Uterus (tissue), 2 donors: ENCODE results near the gene ASB5.

Source experiments
- POLR2A ChIP-seq, 2 donors: fragments of 450-650 bp; IDR thresholded peaks; one replicate each; pipeline ENCODE4 v1.6.1; 2016; ENCODE audit warnings: antibody characterized with exemption in 2 of 2, mild to moderate bottlenecking in 1 of 2, moderate library complexity in 1 of 2
- TF ChIP-seq, protein P1 (sequence below), 4 experiments: fragments of 200-600 bp in 2 of 4; fragments of 450-650 bp in 2 of 4; sonication (generic) in 2 of 4; IDR thresholded peaks; one replicate each; pipeline ENCODE4 v1.5.1; 2016 to 2019; ENCODE audit warnings: antibody characterized with exemption in 4 of 4, mild to moderate bottlenecking in 2 of 4, moderate library complexity in 1 of 4

DNA sequence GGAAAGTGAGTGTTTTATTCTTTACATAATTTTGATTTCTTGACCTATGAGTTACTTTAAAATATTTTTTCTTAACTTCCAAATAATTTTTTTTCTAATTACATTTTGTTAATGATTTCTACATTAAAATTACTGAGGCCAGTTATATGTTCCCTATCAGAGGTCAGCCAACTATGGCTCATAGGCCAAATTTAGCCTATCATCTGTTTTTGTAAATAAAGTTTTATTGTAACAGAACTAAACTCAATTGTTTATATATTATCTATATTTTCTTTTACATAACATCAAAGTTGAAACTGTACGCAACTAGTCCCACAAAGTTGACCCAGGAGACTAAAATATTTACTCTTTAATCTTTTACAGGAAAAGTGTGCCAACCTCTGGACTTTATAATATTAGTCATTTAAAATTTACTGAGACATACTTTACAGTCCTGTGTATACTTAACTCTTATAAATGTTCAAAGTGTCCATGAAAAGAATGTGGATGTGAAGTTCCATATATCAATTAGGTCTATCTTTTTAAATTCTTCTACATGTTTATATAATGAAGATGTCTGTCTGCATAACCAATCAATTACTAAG lies 26.2 kb downstream of the ASB5 start:
- no peak for TF ChIP-seq POLR2A (IDR thresholded peaks at IDR 0.05)
- TF ChIP-seq, protein P1, sequence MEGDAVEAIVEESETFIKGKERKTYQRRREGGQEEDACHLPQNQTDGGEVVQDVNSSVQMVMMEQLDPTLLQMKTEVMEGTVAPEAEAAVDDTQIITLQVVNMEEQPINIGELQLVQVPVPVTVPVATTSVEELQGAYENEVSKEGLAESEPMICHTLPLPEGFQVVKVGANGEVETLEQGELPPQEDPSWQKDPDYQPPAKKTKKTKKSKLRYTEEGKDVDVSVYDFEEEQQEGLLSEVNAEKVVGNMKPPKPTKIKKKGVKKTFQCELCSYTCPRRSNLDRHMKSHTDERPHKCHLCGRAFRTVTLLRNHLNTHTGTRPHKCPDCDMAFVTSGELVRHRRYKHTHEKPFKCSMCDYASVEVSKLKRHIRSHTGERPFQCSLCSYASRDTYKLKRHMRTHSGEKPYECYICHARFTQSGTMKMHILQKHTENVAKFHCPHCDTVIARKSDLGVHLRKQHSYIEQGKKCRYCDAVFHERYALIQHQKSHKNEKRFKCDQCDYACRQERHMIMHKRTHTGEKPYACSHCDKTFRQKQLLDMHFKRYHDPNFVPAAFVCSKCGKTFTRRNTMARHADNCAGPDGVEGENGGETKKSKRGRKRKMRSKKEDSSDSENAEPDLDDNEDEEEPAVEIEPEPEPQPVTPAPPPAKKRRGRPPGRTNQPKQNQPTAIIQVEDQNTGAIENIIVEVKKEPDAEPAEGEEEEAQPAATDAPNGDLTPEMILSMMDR (IDR thresholded peaks at IDR 0.05), result no peak
